Tibial nerve (tissue), 4 donors: ENCODE data around the gene SPAG8.

Source experiments
- CTCF ChIP-seq, 5 experiments: fragments of 200-600 bp in 3 of 5; fragments of 450-650 bp in 2 of 5; sonication (generic) in 3 of 5; IDR thresholded peaks; one replicate each; pipeline ENCODE4 v1.5.1; 2016 to 2019; ENCODE audit warnings: antibody characterized with exemption in 5 of 5, mild to moderate bottlenecking in 3 of 5, moderate library complexity in 2 of 5
- EP300 ChIP-seq, 2 donors: sonication (generic); formaldehyde crosslinking; IDR thresholded peaks; one replicate each; pipeline ENCODE4 v1.6.1; 2017; ENCODE audit warnings: antibody characterized with exemption in 2 of 2, mild to moderate bottlenecking in 1 of 2

GRCh38 chr9:35816708-35817107 lies 4.6 kb upstream of the SPAG8 start:
- TF ChIP-seq EP300 (IDR thresholded peaks at IDR 0.05) (no peak), CTCF (IDR thresholded peaks at IDR 0.05) (no peak)
